NCI-H226 (cell line): Measurements from ENCODE around the gene SDC3.

ENCODE experiments used
- DNase-seq: peaks from one replicate; pipeline ENCODE4 v3.0.0-alpha.2; 2015

Gene SDC3

DNA sequence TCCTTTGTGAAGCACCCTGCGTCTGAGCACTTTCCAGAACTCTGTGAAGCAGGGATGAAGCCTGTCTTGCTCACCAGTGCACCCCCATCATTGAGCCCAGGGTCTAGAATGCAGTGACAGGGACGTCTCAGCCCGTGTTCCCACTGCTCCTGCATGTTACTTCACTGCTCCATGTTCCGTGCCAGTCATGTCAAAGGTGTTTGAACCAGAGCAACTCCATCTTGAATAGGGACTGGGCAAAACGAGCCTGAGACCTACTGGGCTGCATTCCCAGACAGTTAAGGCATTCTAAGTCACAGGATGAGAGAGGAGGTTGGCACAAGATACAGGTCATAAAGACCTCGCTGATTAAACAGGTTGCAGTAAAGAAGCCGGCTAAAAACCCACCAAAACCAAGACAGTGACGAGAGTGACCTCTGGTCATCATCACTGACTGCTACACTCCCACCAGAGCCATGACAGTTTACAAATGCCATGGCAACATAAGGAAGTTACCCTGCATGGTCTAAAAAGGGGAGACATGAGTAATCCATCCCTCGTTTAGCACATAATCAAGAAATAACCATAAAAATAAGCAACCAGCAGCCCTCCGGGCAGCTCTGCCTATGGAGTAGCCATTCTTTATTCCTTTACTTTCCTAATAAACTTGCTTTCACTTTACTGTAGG is 63.2 kb downstream of the SDC3 start:
- DNase-seq = no peak

- DNase-seq = no peak
These were observed 63.9 kb downstream of the SDC3 start for GRCh38 chr1:30844631-30845030.

- DNase-seq = no peak
These were observed 65.7 kb downstream of the SDC3 start for GRCh38 chr1:30842697-30843354.

GRCh38 chr1:30840904-30841598 is 67.5 kb downstream of the SDC3 start:
- no peak for DNase-seq

GRCh38 chr1:30839827-30840359 is 68.7 kb downstream of the SDC3 start:
- DNase-seq = no peak

DNA sequence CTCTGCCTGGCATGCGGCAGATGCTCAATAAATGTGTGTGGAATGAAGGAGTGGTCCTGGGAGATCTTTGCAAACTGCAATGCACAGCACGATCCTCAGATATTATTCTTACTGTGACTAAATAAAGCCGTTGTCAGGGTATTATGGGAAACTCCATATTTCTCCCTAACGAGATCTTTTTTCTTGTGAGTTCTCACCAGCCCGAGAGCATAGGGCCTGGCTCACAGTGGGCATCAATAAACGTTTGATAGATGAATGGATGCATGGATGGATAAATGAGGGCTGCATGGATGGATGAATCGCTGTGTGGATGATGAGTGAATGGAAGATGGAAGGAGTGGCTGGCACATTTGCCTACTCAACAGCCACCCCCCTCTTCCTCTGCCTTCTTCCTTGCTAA is 69.6 kb downstream of the SDC3 start:
- no peak for DNase-seq

DNA sequence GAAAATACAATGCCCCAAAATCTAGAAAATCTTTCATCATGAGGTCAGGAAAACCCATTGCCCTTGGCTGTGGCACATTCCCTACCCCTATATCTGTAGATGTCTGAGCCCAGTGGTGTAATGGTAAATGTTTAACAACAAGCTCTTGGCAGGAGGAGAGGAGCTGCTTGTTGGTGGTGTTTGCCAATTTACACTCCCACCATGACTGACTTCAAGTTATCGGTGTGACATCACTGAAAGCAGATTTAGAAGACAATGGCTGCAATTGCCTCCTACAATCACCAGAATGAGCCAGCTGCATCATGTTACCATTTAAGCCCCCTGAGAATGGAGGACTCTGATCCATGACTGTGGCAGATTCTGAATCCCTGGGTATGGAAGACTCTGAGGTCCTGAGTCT is 70.9 kb downstream of the SDC3 start:
- DNase-seq = no peak

DNA sequence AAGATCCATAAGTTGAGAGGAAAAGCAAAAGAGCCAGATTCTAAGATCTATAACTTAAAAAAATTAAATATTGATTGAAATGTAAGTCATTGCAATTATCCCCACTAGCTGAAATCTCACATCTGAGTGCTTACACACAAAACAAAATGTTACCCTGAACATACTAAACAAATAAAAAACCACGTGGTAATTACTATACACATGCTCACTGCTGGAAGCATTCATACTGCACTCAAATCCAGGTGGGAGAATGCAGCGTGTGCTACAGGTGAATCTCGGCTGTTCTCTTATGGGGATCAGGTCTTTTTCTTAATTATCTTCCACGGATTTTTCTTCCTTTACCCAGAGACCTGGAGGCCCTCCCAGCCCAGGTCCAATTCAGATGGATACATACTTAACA is 74.3 kb downstream of the SDC3 start:
- no peak for DNase-seq

DNA sequence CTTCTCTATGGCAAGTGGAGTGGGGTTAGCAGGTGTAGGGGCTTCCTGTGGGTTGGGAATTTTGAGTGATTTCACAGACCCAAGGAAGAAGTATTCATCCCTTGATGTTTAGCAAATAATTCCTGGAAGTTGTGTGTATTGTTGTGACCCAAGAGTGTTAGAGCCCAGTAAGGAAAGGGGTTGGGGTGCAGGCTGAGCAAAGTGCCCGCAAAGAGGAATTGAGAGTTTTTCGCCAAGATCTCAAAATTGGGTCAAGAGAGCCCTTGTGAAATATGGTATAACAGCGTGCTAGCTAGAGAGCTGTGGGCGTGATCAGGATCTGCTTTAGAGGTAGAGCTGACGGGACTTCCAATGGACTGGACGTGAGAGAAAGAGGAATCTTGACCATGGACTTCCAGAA is 78.0 kb downstream of the SDC3 start:
- DNase-seq = no peak

DNA sequence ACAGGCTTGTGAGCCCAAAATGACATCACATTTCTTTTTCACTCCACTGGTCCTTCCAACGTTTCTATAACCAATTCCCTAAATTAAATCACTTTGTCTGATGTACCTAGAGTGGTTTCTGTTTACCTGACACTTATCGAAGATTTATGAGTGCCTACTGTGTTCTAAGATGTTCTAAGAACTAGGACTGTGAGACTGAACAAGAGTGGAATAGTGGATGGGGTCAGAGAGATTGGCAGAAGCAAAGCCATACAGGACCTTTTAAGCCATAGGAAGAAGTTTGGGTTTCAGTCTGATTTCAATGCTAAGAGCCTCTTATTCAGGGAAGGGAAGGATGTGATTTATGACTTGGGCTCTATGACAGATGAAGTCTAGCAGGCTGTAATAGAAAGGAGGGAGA is 78.7 kb downstream of the SDC3 start:
- no peak for DNase-seq

DNA sequence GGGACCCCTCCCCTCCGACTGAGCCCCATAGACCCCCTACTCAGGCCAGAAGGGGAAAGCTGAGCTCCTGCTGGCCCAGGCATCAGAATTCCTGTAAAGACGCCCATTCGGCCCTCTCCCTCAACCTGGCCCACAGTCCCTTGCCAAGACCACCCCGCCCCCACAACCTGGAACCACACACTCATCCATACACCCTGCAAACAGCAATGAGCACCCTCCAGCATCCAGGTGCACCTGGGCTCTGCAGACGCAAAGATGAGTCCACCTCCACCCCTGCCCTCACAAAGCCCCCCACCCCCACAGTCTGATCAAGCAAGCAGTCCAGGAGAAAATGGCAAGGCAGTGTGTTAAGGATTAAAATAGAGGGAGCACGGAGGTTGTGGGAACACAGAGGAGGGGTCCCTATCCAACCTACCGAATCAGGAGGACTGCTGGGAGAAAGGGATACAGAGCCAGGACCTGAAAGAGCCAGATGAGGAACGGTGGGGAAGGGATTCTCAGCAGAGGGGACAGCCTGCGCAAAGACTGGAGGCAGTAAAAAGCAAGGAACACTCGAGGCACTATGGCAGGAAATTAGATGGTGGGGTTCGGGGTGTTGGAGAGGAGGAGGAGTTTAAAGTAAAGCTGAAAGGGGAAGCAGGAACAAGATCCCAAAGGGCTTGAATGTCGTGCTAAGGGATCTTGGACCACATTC is 83.7 kb downstream of the SDC3 start:
- DNase-seq = no peak

- peak; percentile 98 for DNase-seq
These were observed 84.4 kb downstream of the SDC3 start for GRCh38 chr1:30823969-30824735.

GRCh38 chr1:30823627-30823968 is 85.0 kb downstream of the SDC3 start:
- DNase-seq = no peak

DNA sequence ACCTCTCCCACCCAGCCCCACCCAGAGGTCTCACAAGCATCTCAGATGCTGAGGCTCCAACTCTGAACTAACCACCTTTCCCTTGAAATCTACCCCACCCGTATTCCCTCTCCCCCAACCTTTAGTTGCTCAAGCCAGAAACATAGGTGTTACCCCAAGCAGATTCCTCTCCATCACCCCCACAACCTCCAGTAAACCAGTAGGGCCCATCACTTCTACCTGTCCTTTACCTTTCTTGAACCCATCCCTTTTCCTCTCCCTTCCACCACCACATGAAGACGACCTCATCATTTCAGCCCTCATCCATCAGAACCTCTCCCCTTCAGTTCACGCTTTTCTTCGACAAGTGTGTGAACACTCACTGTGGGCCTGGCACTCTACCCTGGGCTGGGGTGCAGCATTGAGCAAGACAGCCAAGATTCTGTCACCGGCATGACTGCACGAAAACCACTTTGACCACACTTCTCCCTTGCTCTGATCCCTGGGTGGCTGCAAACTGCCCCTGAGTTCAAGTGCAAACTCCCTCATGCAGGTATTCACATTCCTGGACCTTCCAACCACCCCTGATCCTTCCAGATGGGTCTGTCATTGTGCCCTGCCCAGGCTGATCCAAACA is 85.5 kb downstream of the SDC3 start:
- no peak for DNase-seq

DNA sequence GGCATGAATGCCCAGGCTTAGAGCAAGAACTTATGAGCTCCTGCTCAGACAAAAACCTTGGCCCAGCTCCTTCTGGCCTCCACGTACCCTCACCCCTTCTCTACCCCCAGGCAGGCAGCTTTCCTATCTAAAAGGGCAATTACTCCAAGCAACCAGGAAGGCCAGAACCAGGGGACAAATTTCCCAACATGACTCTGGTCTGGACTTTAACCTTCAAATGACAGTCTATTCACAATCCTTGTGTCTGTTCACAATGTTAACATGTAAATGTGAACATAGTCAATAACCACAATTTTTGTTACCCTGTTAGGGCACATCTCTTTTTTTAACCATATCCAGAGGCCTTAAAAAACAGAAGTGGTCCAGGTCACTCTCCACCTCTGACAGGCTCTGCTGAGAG is 86.6 kb downstream of the SDC3 start:
- DNase-seq = no peak

GRCh38 chr1:30820299-30820698 is 88.3 kb downstream of the SDC3 start:
- no peak for DNase-seq
